A549 (cell line): ENCODE data around the gene IGF1R.

Experiments
- TF ChIP-seq, protein P1 (sequence below): fragments of >200 bp; sonication (Bioruptor Twin); formaldehyde crosslinking; IDR thresholded peaks from 3 replicates; pipeline ENCODE4 v1.5.1; 2016
- TF ChIP-seq, protein P2 (sequence below): IDR thresholded peaks from 2 replicates; pipeline ENCODE4 v1.6.1; 2012

DNA sequence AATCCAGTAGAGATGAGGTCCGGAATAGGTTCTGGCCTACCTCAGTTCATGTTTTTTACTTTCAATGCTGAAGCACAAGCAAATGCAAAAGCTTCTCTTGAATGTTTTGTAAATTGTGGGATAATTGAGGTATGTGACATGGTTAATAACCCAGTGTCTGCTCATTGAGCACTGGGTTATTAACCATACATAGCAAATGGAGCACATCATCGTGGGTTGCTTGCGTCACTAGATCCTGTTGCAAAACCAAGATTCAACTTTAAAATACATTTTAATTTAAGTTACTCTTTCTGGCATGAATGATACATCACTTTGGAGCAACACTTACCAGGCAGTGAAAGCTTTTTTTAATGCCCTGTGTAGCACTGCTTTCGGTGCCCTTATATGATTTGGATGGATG, 165.6 kb downstream of the IGF1R start:
- TF ChIP-seq, protein P1, sequence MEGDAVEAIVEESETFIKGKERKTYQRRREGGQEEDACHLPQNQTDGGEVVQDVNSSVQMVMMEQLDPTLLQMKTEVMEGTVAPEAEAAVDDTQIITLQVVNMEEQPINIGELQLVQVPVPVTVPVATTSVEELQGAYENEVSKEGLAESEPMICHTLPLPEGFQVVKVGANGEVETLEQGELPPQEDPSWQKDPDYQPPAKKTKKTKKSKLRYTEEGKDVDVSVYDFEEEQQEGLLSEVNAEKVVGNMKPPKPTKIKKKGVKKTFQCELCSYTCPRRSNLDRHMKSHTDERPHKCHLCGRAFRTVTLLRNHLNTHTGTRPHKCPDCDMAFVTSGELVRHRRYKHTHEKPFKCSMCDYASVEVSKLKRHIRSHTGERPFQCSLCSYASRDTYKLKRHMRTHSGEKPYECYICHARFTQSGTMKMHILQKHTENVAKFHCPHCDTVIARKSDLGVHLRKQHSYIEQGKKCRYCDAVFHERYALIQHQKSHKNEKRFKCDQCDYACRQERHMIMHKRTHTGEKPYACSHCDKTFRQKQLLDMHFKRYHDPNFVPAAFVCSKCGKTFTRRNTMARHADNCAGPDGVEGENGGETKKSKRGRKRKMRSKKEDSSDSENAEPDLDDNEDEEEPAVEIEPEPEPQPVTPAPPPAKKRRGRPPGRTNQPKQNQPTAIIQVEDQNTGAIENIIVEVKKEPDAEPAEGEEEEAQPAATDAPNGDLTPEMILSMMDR: no peak
- TF ChIP-seq, protein P2, sequence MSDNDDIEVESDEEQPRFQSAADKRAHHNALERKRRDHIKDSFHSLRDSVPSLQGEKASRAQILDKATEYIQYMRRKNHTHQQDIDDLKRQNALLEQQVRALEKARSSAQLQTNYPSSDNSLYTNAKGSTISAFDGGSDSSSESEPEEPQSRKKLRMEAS: no peak
